Mammary epithelial cell (primary cell): ENCODE data around the gene SLCO4A1.
A peak's percentile ranks its signal among the peaks of the same experiment; 100 is the strongest.

Source experiments
- EZH2 ChIP-seq: IDR thresholded peaks from 2 replicates; pipeline ENCODE4 v1.6.1; 2012; ENCODE audit warnings: low read length, inconsistent platforms, borderline replicate concordance
- TF ChIP-seq, protein P1 (sequence below), 2 donors: IDR thresholded peaks in 1 of 2; conservative IDR thresholded peaks in 1 of 2; 2 replicates each; pipeline ENCODE4 v1.5.1; 2011 to 2012; ENCODE audit warnings: inconsistent platforms in 2 of 2, low read length in 2 of 2, mild to moderate bottlenecking in 2 of 2, control low read depth in 1 of 2, low read depth in 1 of 2; ENCODE audit not compliant: insufficient read depth in 1 of 2; ENCODE audit errors: extremely low read depth in 1 of 2

DNA sequence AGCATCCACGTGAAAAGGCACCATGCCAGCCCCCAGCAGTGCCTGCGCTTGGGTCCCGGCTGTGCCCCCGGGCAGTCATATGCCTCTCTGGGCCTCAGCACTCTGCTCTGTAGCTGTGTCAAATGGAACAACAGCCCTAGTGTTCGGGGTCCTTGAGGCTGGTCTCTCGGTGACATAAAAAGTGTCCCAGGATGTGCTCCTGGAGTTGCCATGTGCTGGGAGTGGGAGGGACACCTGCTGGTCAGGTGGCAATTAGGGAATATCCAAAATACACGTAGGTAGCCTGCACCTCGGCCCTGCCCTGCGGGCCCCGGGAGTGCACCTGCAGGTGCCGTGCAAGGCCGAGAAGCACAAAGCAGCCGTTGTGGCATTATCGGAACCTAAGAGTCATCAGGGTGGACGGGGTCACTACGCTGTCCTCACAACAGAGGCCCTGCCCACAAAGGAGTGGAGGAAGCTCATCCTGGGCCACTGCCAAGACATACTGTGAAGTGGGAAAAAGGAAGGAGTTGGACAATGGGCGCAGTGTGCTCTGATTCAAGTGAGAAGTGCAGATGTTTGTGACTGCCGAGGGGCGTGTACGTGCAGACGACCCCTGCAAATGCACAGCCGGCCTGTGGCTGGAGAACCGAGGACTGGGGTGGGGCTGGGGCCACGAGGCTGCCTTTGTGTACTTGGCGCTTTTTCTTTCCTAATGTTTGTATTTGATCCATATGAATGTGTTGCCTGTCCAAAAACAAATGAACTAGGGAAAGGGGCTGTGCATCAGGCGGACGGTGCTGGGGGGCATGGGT lies 24.6 kb downstream of the SLCO4A1 start:
- TF ChIP-seq, protein P1, sequence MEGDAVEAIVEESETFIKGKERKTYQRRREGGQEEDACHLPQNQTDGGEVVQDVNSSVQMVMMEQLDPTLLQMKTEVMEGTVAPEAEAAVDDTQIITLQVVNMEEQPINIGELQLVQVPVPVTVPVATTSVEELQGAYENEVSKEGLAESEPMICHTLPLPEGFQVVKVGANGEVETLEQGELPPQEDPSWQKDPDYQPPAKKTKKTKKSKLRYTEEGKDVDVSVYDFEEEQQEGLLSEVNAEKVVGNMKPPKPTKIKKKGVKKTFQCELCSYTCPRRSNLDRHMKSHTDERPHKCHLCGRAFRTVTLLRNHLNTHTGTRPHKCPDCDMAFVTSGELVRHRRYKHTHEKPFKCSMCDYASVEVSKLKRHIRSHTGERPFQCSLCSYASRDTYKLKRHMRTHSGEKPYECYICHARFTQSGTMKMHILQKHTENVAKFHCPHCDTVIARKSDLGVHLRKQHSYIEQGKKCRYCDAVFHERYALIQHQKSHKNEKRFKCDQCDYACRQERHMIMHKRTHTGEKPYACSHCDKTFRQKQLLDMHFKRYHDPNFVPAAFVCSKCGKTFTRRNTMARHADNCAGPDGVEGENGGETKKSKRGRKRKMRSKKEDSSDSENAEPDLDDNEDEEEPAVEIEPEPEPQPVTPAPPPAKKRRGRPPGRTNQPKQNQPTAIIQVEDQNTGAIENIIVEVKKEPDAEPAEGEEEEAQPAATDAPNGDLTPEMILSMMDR (conservative IDR thresholded peaks at IDR 0.05 in 1 of 2, IDR thresholded peaks at IDR 0.05 in 1 of 2; ENCODE audit: extremely low read depth in 1 of 2, insufficient read depth in 1 of 2, low read depth in 1 of 2, low read length in 2 of 2), result peak in 1 of 2 donors; percentile 8
- TF ChIP-seq EZH2, result no peak
